HG02885 (cell line): ENCODE results near the gene LURAP1L.
"Not testable (repeated sequence)": the region's sequence is repeated elsewhere in the genome, so short reads cannot be mapped to it uniquely, and the experiment has no call there.

ENCODE experiments used
- ATAC-seq: cut with Tn5 transposase; IDR thresholded peaks from one replicate; pipeline ENCODE4 v1.9.1; 2021; ENCODE audit warnings: mild to moderate bottlenecking; ENCODE audit not compliant: unreplicated experiment, poor library complexity

LURAP1L gene

DNA sequence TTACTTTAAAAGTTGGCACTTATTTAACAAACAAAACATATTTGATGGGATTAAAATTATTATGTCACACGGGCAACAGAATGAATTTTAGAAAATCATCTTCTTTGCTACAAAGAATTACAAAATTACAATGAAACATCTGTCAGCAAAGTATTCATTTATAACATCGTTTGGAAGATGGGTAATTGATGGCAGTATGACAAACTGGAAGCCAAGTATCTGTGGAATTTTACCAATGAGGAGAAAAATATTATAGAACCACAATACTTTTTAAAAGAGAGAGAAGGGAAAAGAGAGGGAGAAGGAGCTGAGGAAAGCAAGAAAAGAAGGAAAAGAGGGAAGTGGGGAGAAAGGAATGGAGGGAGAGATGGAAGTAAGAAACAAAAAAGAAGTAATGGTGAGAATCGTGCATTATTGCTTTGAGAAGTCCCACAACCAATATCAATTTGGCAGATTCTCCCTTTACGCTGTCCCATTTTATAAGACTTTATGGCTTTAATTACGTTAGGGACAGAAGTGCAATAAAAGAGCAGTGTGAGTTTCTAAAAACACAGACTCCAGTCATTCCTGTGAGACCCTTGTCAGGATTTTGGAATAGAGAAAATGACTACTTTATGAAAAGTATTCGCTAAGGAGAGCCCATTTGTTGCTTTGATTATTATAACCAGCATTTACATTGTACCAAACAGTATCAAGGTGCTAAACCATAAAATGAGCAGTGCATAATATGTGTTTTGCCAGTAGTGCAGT is 76.7 kb downstream of the LURAP1L start:
- no peak for ATAC-seq

DNA sequence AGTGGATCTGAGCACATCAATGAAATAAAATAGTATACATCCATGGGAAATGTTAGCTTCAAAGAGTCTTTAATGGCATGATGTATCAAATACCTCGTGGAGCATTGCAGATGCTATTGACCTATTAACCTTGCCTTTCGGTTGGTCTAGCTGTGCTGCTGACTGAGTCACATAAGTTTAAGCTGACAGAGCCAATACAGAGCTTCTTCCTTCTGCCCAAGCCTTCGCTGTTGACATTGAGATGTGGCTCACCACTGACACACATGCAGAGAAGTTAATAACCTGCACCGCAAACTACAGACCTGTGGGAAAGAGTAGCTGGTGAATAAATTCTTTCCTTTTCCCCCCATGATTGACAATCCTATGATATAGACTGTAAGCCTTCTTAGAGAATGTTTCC is 78.2 kb downstream of the LURAP1L start:
- no peak for ATAC-seq

DNA sequence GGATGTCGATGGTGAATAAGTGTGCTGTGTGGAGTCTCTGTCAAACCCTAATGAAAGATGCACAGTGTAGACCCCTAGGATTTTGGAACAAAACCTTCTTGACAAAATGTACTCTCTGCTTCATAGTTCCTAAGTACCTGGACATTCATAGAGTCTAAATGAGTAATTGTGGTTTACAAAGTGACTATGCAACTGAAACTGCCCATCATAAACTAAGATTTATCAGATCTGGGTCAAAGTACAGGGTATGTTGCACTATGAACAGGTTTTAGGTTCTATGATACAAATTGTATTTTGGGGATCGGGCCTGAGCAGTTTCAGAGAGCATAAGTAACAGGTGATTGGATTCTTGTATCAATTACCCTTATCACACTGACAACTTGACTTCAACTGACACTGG is 79.4 kb downstream of the LURAP1L start:
- no peak for ATAC-seq

DNA sequence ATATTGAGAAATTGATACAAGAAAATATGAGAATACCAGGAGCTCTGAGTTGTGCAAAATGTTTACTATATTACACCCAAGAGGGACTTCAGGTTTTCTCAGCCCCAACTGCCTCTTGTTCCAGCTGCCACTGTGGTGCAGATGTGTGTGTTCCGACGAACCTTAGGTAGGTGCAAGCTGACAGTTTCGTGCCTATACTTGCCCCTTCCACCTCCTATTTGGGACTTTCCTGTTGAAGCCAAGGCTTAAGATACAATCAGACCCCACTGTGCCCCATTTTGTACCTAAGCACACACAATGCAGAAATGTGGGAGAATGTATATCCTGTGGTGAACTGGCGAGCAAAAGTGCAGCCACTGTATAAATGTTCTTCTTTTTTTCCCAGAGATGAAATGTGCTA is 80.2 kb downstream of the LURAP1L start:
- ATAC-seq: no peak

DNA sequence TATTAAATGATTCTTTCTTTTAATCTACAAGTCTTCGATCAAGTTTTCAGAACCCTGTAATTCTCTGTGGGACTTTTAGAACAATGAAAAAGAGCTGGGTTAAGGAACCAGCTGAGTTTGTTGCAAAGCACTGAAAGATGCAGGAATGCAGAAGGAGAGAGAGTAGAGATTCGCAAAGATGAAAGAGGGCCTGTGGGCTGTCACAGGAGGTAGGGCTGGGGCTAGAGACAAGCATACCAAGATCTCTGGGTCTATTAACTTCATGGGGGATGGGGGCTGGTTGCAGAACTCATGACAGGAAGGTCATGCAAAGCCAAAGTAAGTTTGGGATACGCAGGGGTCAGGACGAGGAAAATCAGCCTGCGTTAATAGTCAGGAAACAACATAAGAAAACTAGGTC is 81.8 kb downstream of the LURAP1L start:
- ATAC-seq: no peak

DNA sequence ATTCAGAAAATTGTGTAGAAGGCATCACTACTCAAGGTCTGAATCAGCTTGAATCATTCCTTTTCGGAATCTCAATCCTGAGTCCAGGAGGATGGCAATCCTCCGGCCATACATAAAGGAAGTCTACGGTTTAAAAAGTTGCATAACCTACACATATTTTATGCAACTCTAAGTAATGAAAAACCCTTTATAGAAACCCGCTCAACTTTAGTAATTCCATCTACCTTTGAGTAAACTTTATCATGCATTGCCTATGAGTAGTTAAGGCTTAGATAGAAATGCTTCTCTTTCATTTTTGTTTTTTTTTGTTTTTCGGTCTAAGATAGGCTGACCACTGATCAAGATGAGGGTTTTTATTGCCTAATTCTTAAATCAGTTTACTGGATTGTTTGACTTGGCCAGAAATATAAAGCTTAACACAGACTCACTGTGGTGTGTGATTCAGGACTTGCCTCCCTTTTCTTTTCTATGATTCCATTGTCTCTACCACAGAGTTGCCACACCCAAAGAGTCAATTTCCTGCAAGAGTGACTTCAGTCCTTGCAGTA is 85.0 kb downstream of the LURAP1L start:
- no peak for ATAC-seq

DNA sequence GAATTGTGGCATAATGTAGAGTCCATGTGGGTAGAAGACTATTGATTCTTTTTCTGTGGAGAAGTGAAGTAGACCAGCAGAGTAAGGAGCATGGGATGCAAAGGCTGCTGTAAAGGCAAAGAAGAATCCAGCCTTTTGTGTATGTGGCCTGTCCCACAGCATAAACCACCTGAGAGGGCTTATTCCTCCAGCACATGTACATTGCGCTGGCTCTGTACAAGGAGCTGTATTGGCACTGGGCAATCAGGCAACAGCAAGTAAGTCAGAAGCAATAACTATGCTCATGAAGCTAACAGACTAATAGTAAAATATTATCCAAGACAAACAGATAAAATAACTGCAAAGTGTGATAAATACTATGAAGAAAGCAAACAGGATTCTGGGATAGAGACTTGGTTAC is 86.2 kb downstream of the LURAP1L start:
- ATAC-seq: no peak

DNA sequence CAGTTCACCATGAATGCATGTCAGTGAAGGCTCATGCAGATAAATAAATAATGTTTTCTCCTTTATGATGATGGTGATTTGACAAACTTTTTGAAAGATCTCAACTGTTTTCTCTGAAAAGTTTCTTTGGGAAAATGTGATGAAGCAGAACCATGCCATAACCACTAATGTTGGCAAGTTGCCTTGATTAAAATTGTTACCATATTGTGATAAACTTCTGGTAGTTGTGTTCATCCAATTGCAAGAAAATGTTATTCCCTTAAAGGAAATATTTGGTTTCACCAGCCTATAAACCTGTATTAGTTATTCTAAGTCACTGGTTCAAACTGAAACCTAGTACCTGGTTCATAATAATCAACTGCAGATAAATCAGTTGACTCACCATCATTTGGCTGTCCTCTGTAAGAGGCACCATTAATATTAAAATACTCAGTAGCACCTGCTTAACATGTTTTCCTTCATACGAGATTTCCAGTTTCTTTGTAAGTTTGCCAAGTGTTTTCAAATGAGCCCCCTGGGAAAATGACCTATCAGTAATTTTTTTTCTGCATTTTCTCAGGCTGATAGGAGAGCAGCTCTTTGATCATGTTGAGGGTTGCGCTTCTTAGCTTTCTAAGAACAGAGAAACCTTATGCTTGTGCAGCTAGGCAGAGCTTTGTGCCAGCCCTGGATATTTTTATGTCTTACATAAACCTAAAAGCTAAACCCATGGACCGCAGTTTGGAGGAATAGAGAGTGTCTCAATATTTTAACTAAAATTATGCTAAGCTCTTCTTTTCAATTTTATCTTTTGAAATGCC is 88.0 kb downstream of the LURAP1L start:
- ATAC-seq: no peak

DNA sequence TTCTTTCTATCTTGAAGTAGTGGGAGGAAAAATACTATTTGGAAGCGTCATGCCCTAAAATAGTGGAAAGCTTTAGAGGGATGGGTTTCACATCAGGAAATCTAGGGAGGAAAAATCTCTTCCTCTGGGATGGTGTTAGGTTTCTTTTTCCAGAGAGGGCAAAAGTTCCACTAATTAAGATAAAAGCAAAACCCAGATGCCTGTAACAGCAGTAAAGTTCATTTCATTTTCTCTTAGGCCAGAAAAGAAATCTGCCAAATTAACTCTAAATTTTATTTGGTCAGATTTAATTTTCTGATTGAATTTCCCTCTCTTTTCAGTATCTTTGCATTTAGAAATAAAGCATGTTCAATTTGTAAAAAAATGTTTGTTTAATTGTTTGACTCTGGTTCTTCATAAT is 88.8 kb downstream of the LURAP1L start:
- ATAC-seq: no peak

DNA sequence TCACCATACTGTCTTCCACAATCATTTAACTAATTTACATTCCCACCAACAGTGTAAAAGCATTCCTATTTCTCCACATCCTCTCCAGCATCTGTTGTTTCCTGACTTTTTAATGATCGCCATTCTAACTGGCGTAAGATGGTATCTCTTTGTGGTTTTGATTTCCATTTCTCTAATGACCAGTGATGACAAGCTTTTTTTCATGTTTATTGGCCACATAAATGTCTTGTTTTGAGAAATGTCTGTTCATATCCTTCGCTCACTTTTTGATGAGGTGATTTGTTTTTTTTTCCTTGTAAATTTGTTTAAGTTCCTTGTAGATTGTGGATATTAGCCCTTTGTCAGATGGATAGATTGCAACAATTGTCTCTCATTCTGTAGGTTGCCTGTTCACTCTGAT is 90.6 kb downstream of the LURAP1L start:
- not testable (repeated sequence) for ATAC-seq
